Measurements from ENCODE around the gene TRIP12.
"Not testable (repeated sequence)": the region's sequence is repeated elsewhere in the genome, so short reads cannot be mapped to it uniquely, and the experiment has no call there.

TRIP12 gene

GRCh38 chr2:229874647-229875046, 47.2 kb downstream of the TRIP12 start:
- DNase-seq (ENCODE audit: low read depth, low spot score), result no peak

- no peak for DNase-seq (ENCODE audit: low read depth, low spot score)
Measured at GRCh38 chr2:229873123-229873581, 48.7 kb downstream of the TRIP12 start.

GRCh38 chr2:229870903-229871656, 50.7 kb downstream of the TRIP12 start:
- DNase-seq (ENCODE audit: low read depth, low spot score), result no peak

- no peak for DNase-seq (ENCODE audit: low read depth, low spot score)
Measured at GRCh38 chr2:229869226-229869625, 52.6 kb downstream of the TRIP12 start.

- no peak for DNase-seq (ENCODE audit: low read depth, low spot score)
Measured at GRCh38 chr2:229868794-229869193, 53.0 kb downstream of the TRIP12 start.

GRCh38 chr2:229865033-229865432, 56.8 kb downstream of the TRIP12 start:
- no peak for DNase-seq (ENCODE audit: low read depth, low spot score)

- no peak for DNase-seq (ENCODE audit: low read depth, low spot score)
Measured at GRCh38 chr2:229861431-229861830, 60.4 kb downstream of the TRIP12 start.

GRCh38 chr2:229860334-229860733, 61.5 kb downstream of the TRIP12 start:
- DNase-seq (ENCODE audit: low read depth, low spot score), result no peak

GRCh38 chr2:229858351-229858750, 63.5 kb downstream of the TRIP12 start:
- no peak for DNase-seq (ENCODE audit: low read depth, low spot score)

GRCh38 chr2:229857634-229858033, 64.2 kb downstream of the TRIP12 start:
- DNase-seq (ENCODE audit: low read depth, low spot score), result no peak

- no peak for DNase-seq (ENCODE audit: low read depth, low spot score)
Measured at GRCh38 chr2:229856413-229856812, 65.4 kb downstream of the TRIP12 start.

- no peak for DNase-seq (ENCODE audit: low read depth, low spot score)
Measured at GRCh38 chr2:229855116-229855515, 66.7 kb downstream of the TRIP12 start.

GRCh38 chr2:229852565-229852964, 69.2 kb downstream of the TRIP12 start:
- peak; percentile 28 for DNase-seq (ENCODE audit: low read depth, low spot score)

GRCh38 chr2:229851870-229852269, 69.9 kb downstream of the TRIP12 start:
- DNase-seq (ENCODE audit: low read depth, low spot score), result no peak

GRCh38 chr2:229850355-229851275, 71.2 kb downstream of the TRIP12 start:
- not testable (repeated sequence) for DNase-seq (ENCODE audit: low read depth, low spot score)

GRCh38 chr2:229849073-229849472, 72.7 kb downstream of the TRIP12 start:
- DNase-seq (ENCODE audit: low read depth, low spot score), result no peak

GRCh38 chr2:229843613-229844012, 78.2 kb downstream of the TRIP12 start:
- no peak for DNase-seq (ENCODE audit: low read depth, low spot score)

GRCh38 chr2:229838729-229839128, 83.1 kb downstream of the TRIP12 start:
- DNase-seq (ENCODE audit: low read depth, low spot score), result no peak

GRCh38 chr2:229836847-229837246, 85.0 kb downstream of the TRIP12 start:
- no peak for DNase-seq (ENCODE audit: low read depth, low spot score)

- DNase-seq (ENCODE audit: low read depth, low spot score), result peak; percentile 33
Measured at GRCh38 chr2:229835596-229836283, 86.1 kb downstream of the TRIP12 start.

GRCh38 chr2:229834368-229834767, 87.4 kb downstream of the TRIP12 start:
- DNase-seq (ENCODE audit: low read depth, low spot score), result not testable (repeated sequence)

GRCh38 chr2:229832510-229832898, 89.3 kb downstream of the TRIP12 start:
- no peak for DNase-seq (ENCODE audit: low read depth, low spot score)

Data from astrocyte of the hippocampus (primary cell).